Measurements from ENCODE around the gene NOC2L. TPM values are rescaled to one million over a fixed set of nuclear protein-coding genes. Genes with fewer than 3 reads are reported as not detected.
A peak's percentile ranks its signal among the peaks of the same experiment; 100 is the strongest.

NOC2L gene
- total and polyA plus RNA-seq, 9 of the 15 experiments (the other 6 are each of a cell fraction or from before 2014, with no cell fraction given), result 4.0 to 410 (median 200) TPM

GRCh38 chr1:975896-976683, 17.0 kb upstream of the NOC2L start (continued):
- TF ChIP-seq MTA3 (IDR thresholded peaks at IDR 0.05; ENCODE audit: borderline replicate concordance) (peak; percentile 65; the same call in 1 of the 2 replicates), E4F1 (CRISPR knock-in tag; IDR thresholded peaks at IDR 0.05; ENCODE audit: borderline replicate concordance) (no peak), L3MBTL2 (IDR thresholded peaks at IDR 0.05) (peak; percentile 47), MAX (CRISPR knock-in tag; IDR thresholded peaks at IDR 0.05) (peak; percentile 43), RBM34 (IDR thresholded peaks at IDR 0.05; ENCODE audit: borderline replicate concordance, insufficient read depth, low read length) (no peak), ZNF324 (CRISPR knock-in tag; IDR thresholded peaks at IDR 0.05) (no peak), MAZ (CRISPR knock-in tag; conservative IDR thresholded peaks at IDR 0.05 in 1 of 2, IDR thresholded peaks at IDR 0.05 in 1 of 2) (0 out of 4 replicates have a peak, but pooled peaks of 1 of the 2 experiments have one; percentile 37), CBFA2T2 (conservative IDR thresholded peaks at IDR 0.05) (no peak), ZNF584 (CRISPR knock-in tag; IDR thresholded peaks at IDR 0.05; ENCODE audit: low read depth) (no peak), ZBTB1 (CRISPR knock-in tag; IDR thresholded peaks at IDR 0.05; ENCODE audit: borderline replicate concordance, low read depth) (peak; percentile 55; the same call in 1 of the 2 replicates), CREM (IDR thresholded peaks at IDR 0.05; ENCODE audit: low read depth) (0 out of 2 replicates have a peak, but pooled peaks have one; percentile 25), ZNF280A (IDR thresholded peaks at IDR 0.05; ENCODE audit: low read depth, partially characterized antibody) (no peak), SMAD4 (CRISPR knock-in tag; conservative IDR thresholded peaks at IDR 0.05) (0 out of 2 replicates have a peak, but pooled peaks have one; percentile 18), HDGF (IDR thresholded peaks at IDR 0.05) (no peak), SMC3 (conservative IDR thresholded peaks at IDR 0.05; ENCODE audit: insufficient read depth, low read depth, low read length) (peak; percentile 71), ZNF239 (CRISPR knock-in tag; IDR thresholded peaks at IDR 0.05) (no peak), STAG1 (CRISPR knock-in tag; IDR thresholded peaks at IDR 0.05; ENCODE audit: borderline replicate concordance) (peak; percentile 63; the same call in 1 of the 2 replicates), ZNF785 (CRISPR knock-in tag; IDR thresholded peaks at IDR 0.05) (no peak), ZNF24 (IDR thresholded peaks at IDR 0.05) (no peak)
